Stimulated activated CD8-positive, alpha-beta memory T cell treated with anti-CD3 and anti-CD28 coated beads, Interleukin-12 subunit alpha, Interleukin-12 subunit beta, amount 100 ng/mL, for 1 hour (primary cell): ENCODE measurements around the gene PDE1A.

Experiments used
- DNase-seq: peaks from one replicate; pipeline ENCODE4 v3.0.0-alpha.2; 2020; ENCODE audit warnings: low read depth

The PDE1A gene

GRCh38 chr2:182128821-182129707 lies 297.8 kb downstream of the PDE1A start:
- DNase-seq = no peak

- no peak for DNase-seq
These were observed 309.6 kb downstream of the PDE1A start for GRCh38 chr2:182117196-182117595.

GRCh38 chr2:182116774-182117173 lies 310.1 kb downstream of the PDE1A start:
- no peak for DNase-seq

GRCh38 chr2:182115258-182115657 lies 311.6 kb downstream of the PDE1A start:
- no peak for DNase-seq

GRCh38 chr2:182113334-182113733 lies 313.5 kb downstream of the PDE1A start:
- no peak for DNase-seq

GRCh38 chr2:182110347-182110746 lies 316.5 kb downstream of the PDE1A start:
- no peak for DNase-seq

- DNase-seq = no peak
These were observed 323.3 kb downstream of the PDE1A start for GRCh38 chr2:182103526-182103925.

GRCh38 chr2:182101263-182101662 lies 325.6 kb downstream of the PDE1A start:
- DNase-seq = no peak

- DNase-seq = no peak
These were observed 328.2 kb downstream of the PDE1A start for GRCh38 chr2:182098648-182099047.

- DNase-seq = no peak
These were observed 329.2 kb downstream of the PDE1A start for GRCh38 chr2:182097571-182098164.

GRCh38 chr2:182090486-182090885 lies 336.4 kb downstream of the PDE1A start:
- DNase-seq = no peak
